Measurements from ENCODE around the gene PXK. TPM values are rescaled to one million over a fixed set of nuclear protein-coding genes. Genes with fewer than 3 reads are reported as not detected.

PXK gene
- total and polyA plus RNA-seq, 2 donors: 12.5 to 13.6 TPM

DNA sequence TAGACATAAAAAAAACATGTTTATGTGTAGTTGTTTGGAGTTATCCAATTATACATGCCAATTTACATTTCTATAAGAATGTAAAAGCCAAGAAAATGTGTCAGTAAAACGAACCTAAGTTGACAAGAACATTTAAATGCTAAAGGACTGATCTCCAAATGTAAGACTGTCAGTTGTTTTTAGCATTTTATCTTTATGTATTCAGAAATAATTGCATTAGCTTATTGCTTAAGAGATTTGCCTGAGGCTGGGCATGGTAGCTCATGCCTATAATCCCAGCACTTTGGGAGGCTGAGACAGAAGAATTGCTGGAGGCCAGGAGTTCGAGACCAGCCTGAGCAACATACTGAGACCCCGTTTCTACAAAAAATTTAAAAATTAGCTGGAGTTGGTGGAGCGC, 26.9 kb downstream of the PXK start:
- H3K27me3 ChIP-seq (ENCODE audit: control insufficient read depth in 2 of 2, insufficient read depth in 1 of 2, low read length in 1 of 2): no peaks in the 10 kb centered on the region
- H3K27ac ChIP-seq (ENCODE audit: low read depth in 1 of 2, low read length in 1 of 2): no peak overlapping the region
- no peak overlapping the region for H3K4me3 ChIP-seq (ENCODE audit: low read length in 2 of 2)
- WGBS: 96% methylated on average over 4 of the region's 4 CpGs
- H3K36me3 ChIP-seq (ENCODE audit: control insufficient read depth in 2 of 2, insufficient read depth in 2 of 2, low read length in 1 of 2): no peaks in the 10 kb centered on the region
- H3K4me1 ChIP-seq (ENCODE audit: control insufficient read depth in 2 of 2, insufficient read depth in 2 of 2, low read length in 2 of 2): no peaks in the 10 kb centered on the region
- no peak for DNase-seq (ENCODE audit: low read depth in 6 of 9, low spot score in 9 of 9)
- H3K9me3 ChIP-seq (ENCODE audit: control insufficient read depth in 2 of 2, insufficient read depth in 1 of 2, low read length in 1 of 2): no peaks in the 10 kb centered on the region

DNA sequence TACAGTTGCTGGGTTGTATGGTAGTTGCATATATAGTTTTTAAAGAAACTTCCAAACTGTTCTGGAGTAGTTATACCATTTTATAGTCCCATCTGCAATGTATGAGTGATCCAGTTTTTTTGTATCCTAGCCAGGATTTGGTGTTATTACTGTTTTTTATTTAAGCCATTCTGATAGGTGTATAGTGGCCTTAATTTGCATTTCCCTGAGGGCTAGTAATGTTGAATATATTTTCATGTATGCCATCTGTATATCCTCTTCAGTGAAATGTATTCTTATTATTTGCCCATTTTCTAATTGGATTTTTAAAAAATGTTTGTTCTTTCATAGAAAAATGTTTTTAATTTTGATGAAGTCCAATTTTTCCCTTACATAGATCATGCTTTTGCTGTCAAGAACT, 29.2 kb downstream of the PXK start:
- Histone ChIP-seq H3K9me3 (ENCODE audit: control insufficient read depth in 2 of 2, insufficient read depth in 1 of 2, low read length in 1 of 2) (no peaks in the 10 kb centered on the region), H3K27me3 (ENCODE audit: control insufficient read depth in 2 of 2, insufficient read depth in 1 of 2, low read length in 1 of 2) (no peaks in the 10 kb centered on the region), H3K27ac (ENCODE audit: low read depth in 1 of 2, low read length in 1 of 2) (no peak overlapping the region), H3K4me3 (ENCODE audit: low read length in 2 of 2) (no peak overlapping the region), H3K4me1 (ENCODE audit: control insufficient read depth in 2 of 2, insufficient read depth in 2 of 2, low read length in 2 of 2) (no peaks in the 10 kb centered on the region), H3K36me3 (ENCODE audit: control insufficient read depth in 2 of 2, insufficient read depth in 2 of 2, low read length in 1 of 2) (no peaks in the 10 kb centered on the region)
- DNase-seq (ENCODE audit: low read depth in 6 of 9, low spot score in 9 of 9): no peak

DNA sequence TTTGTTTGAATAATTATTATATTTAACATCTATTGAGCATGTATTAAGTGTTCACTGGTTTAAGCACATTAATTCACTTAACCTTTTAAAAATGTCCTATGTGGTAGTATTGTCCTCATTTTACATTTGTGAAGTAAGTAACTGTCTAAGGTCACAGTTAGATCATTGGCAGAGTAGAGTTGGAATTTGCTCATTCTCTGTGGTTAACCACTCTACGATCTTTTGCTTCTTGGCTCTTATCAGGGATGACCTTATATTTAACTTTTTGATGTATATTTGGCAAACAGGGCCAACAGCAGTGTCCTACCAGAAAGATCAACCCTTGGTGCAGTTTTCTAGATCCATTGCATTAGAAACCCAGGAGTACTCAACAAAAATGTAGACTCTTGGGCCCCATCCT, 34.0 kb downstream of the PXK start:
- WGBS: 65% methylated on average over 1 of the region's 1 CpG
- H3K27me3 ChIP-seq (ENCODE audit: control insufficient read depth in 2 of 2, insufficient read depth in 1 of 2, low read length in 1 of 2): no peaks in the 10 kb centered on the region
- no peaks in the 10 kb centered on the region for H3K4me1 ChIP-seq (ENCODE audit: control insufficient read depth in 2 of 2, insufficient read depth in 2 of 2, low read length in 2 of 2)
- no peak for DNase-seq (ENCODE audit: low read depth in 6 of 9, low spot score in 9 of 9)
- no peak overlapping the region for H3K27ac ChIP-seq (ENCODE audit: low read depth in 1 of 2, low read length in 1 of 2)
- H3K9me3 ChIP-seq (ENCODE audit: control insufficient read depth in 2 of 2, insufficient read depth in 1 of 2, low read length in 1 of 2): no peaks in the 10 kb centered on the region
- H3K36me3 ChIP-seq (ENCODE audit: control insufficient read depth in 2 of 2, insufficient read depth in 2 of 2, low read length in 1 of 2): peaks cover 0 to 5% of the 10 kb centered on the region in 2 donors
- H3K4me3 ChIP-seq (ENCODE audit: low read length in 2 of 2): no peak overlapping the region

DNA sequence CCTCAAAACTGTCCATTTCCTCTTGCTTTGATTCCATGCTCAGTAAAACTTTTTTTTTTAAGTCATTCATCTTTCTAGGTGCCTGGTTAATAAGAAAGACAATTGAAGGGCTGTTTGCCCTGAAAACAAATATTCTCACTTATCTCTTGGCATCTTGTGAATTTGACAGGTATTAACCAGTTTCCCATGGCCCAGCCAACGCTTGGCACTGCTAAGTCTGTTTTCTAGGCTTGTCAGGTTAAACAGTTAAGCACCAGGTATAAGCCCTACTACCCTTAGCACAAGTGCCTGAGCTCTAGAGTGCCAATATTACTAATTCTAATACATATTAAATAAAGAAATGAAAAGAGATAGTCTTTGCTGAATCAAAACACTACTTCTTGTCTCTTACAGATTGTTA, 36.3 kb downstream of the PXK start:
- H3K4me3 ChIP-seq (ENCODE audit: low read length in 2 of 2): no peak overlapping the region
- H3K27me3 ChIP-seq (ENCODE audit: control insufficient read depth in 2 of 2, insufficient read depth in 1 of 2, low read length in 1 of 2): no peaks in the 10 kb centered on the region
- H3K9me3 ChIP-seq (ENCODE audit: control insufficient read depth in 2 of 2, insufficient read depth in 1 of 2, low read length in 1 of 2): no peaks in the 10 kb centered on the region
- peaks cover 0 to 5% of the 10 kb centered on the region in 2 donors for H3K36me3 ChIP-seq (ENCODE audit: control insufficient read depth in 2 of 2, insufficient read depth in 2 of 2, low read length in 1 of 2)
- WGBS: 98% methylated on average over 1 of the region's 1 CpG
- H3K27ac ChIP-seq (ENCODE audit: low read depth in 1 of 2, low read length in 1 of 2): no peak overlapping the region
- DNase-seq (ENCODE audit: low read depth in 6 of 9, low spot score in 9 of 9): no peak
- H3K4me1 ChIP-seq (ENCODE audit: control insufficient read depth in 2 of 2, insufficient read depth in 2 of 2, low read length in 2 of 2): no peaks in the 10 kb centered on the region

DNA sequence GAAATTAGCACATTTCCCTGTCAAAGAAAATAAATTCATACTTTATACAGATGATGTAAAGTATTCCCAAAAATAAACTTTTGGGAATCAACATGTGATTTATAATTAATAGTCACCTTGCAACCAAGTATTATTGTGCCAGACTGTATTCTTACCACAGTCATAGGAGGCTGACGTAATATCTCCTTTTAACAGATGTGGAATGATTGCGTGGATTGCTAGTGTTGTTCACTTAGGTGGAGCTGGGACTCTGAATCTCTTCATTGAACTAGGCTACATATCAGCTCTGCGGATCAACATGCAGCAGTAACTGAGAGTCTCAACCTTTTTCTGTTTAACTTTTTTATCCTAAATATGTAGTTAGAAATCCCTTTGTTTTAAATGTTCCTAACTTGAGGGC, 37.2 kb downstream of the PXK start:
- no peaks in the 10 kb centered on the region for H3K27me3 ChIP-seq (ENCODE audit: control insufficient read depth in 2 of 2, insufficient read depth in 1 of 2, low read length in 1 of 2)
- 98% methylated on average over 3 of the region's 3 CpGs for WGBS
- H3K4me1 ChIP-seq (ENCODE audit: control insufficient read depth in 2 of 2, insufficient read depth in 2 of 2, low read length in 2 of 2): no peaks in the 10 kb centered on the region
- H3K9me3 ChIP-seq (ENCODE audit: control insufficient read depth in 2 of 2, insufficient read depth in 1 of 2, low read length in 1 of 2): no peaks in the 10 kb centered on the region
- peaks cover 0 to 5% of the 10 kb centered on the region in 2 donors for H3K36me3 ChIP-seq (ENCODE audit: control insufficient read depth in 2 of 2, insufficient read depth in 2 of 2, low read length in 1 of 2)
- H3K4me3 ChIP-seq (ENCODE audit: low read length in 2 of 2): no peak overlapping the region
- no peak for DNase-seq (ENCODE audit: low read depth in 6 of 9, low spot score in 9 of 9)
- no peak overlapping the region for H3K27ac ChIP-seq (ENCODE audit: low read depth in 1 of 2, low read length in 1 of 2)

DNA sequence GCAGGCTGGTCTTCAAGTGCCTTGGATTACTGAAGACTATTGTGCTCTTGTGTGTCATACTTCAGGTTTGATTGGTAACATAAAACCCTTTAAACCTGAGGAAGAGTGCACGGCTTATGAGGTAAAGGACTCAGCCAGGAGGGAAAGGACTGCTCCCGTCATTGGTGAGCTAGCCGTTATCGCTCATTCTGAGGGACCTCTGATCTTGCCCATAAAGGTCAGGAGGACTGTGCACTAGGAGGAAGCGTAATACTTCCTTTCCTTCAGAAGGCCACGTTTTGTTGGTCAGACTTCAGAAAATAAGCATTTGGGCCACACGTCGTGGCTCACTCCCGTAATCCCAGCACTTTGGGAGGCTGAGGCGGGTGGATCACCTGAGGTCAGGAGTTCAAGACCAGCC, 37.7 kb downstream of the PXK start:
- no peak overlapping the region for H3K27ac ChIP-seq (ENCODE audit: low read depth in 1 of 2, low read length in 1 of 2)
- 97% methylated on average over 10 of the region's 10 CpGs for WGBS

DNA sequence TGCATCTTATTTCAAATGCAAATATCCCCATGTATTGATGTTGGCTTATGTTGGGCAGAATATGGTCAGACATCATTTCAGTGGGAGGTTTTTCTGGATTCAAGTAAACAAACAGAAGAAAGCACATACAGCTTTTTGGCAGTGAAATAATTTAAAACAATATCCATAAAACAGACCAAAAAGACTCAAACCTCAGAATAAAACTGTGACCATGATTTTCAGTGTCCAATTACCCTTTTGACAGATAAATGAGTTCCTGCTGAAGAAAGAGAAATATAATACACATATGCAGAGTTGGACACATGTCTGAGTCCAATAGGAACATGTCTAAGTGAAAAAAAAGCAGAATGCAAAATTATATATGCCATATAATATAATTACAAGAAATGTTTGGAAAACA, 39.1 kb downstream of the PXK start:
- DNase-seq (ENCODE audit: low read depth in 6 of 9, low spot score in 9 of 9): no peak
- Histone ChIP-seq H3K36me3 (ENCODE audit: control insufficient read depth in 2 of 2, insufficient read depth in 2 of 2, low read length in 1 of 2) (peaks cover 0 to 5% of the 10 kb centered on the region in 2 donors), H3K9me3 (ENCODE audit: control insufficient read depth in 2 of 2, insufficient read depth in 1 of 2, low read length in 1 of 2) (no peaks in the 10 kb centered on the region), H3K27me3 (ENCODE audit: control insufficient read depth in 2 of 2, insufficient read depth in 1 of 2, low read length in 1 of 2) (no peaks in the 10 kb centered on the region), H3K4me3 (ENCODE audit: low read length in 2 of 2) (no peak overlapping the region), H3K27ac (ENCODE audit: low read depth in 1 of 2, low read length in 1 of 2) (no peak overlapping the region), H3K4me1 (ENCODE audit: control insufficient read depth in 2 of 2, insufficient read depth in 2 of 2, low read length in 2 of 2) (no peaks in the 10 kb centered on the region)

More for the DNA sequence above, 37.7 kb downstream of the PXK start:
- no peaks in the 10 kb centered on the region for H3K9me3 ChIP-seq (ENCODE audit: control insufficient read depth in 2 of 2, insufficient read depth in 1 of 2, low read length in 1 of 2)
- no peak for DNase-seq (ENCODE audit: low read depth in 6 of 9, low spot score in 9 of 9)
- no peak overlapping the region for H3K4me3 ChIP-seq (ENCODE audit: low read length in 2 of 2)
- H3K36me3 ChIP-seq (ENCODE audit: control insufficient read depth in 2 of 2, insufficient read depth in 2 of 2, low read length in 1 of 2): peaks cover 0 to 5% of the 10 kb centered on the region in 2 donors
- H3K4me1 ChIP-seq (ENCODE audit: control insufficient read depth in 2 of 2, insufficient read depth in 2 of 2, low read length in 2 of 2): no peaks in the 10 kb centered on the region
- H3K27me3 ChIP-seq (ENCODE audit: control insufficient read depth in 2 of 2, insufficient read depth in 1 of 2, low read length in 1 of 2): no peaks in the 10 kb centered on the region

DNA sequence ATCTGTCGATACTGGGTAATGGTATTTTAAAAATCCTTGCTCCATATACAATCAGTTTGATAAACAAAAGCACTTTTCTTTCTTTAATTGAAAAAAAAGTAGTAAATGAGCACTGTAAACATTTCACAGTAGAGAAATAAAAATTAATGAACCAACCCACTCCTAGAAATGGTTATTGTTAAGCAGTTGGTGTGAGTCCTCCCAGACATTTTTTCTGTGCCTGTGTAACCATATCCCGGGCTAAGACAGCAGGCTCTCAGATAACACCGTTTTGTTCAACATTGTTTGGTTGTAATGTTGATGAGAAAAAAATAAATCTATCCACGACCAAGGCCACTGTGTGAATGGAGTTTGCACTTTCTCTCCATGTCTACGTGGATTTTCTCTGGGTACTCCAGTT, 42.6 kb downstream of the PXK start:
- Histone ChIP-seq H3K27me3 (ENCODE audit: control insufficient read depth in 2 of 2, insufficient read depth in 1 of 2, low read length in 1 of 2) (no peaks in the 10 kb centered on the region), H3K4me3 (ENCODE audit: low read length in 2 of 2) (no peak overlapping the region), H3K9me3 (ENCODE audit: control insufficient read depth in 2 of 2, insufficient read depth in 1 of 2, low read length in 1 of 2) (no peaks in the 10 kb centered on the region), H3K36me3 (ENCODE audit: control insufficient read depth in 2 of 2, insufficient read depth in 2 of 2, low read length in 1 of 2) (peaks cover 0 to 1% of the 10 kb centered on the region in 2 donors), H3K4me1 (ENCODE audit: control insufficient read depth in 2 of 2, insufficient read depth in 2 of 2, low read length in 2 of 2) (no peaks in the 10 kb centered on the region), H3K27ac (ENCODE audit: low read depth in 1 of 2, low read length in 1 of 2) (peak overlapping the region in 1 of 2 donors; percentile 17)
- 93% methylated on average over 5 of the region's 5 CpGs for WGBS
- no peak for DNase-seq (ENCODE audit: low read depth in 6 of 9, low spot score in 9 of 9)

DNA sequence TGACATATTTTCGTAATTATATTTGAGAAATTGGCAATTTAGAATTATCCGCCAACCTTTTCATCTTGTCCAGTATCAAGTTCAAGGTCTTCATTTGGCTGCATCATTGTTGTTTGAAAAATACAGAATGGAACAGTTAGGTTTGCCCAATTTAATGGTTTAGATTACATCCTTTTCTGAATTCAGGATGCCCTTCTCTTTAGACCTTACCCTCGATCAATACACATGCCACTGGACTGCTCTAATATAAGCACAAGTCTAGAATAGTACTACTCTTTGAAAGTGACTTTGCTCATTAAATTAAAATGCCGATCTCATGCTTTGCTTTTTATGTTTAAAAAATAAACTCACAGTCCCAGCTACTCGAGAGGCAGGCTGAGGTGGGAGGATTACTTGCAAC, 44.5 kb downstream of the PXK start:
- Histone ChIP-seq H3K4me1 (ENCODE audit: control insufficient read depth in 2 of 2, insufficient read depth in 2 of 2, low read length in 2 of 2) (no peaks in the 10 kb centered on the region), H3K9me3 (ENCODE audit: control insufficient read depth in 2 of 2, insufficient read depth in 1 of 2, low read length in 1 of 2) (no peaks in the 10 kb centered on the region), H3K36me3 (ENCODE audit: control insufficient read depth in 2 of 2, insufficient read depth in 2 of 2, low read length in 1 of 2) (no peaks in the 10 kb centered on the region), H3K4me3 (ENCODE audit: low read length in 2 of 2) (no peak overlapping the region), H3K27ac (ENCODE audit: low read depth in 1 of 2, low read length in 1 of 2) (no peak overlapping the region), H3K27me3 (ENCODE audit: control insufficient read depth in 2 of 2, insufficient read depth in 1 of 2, low read length in 1 of 2) (no peaks in the 10 kb centered on the region)
- 97% methylated on average over 5 of the region's 5 CpGs for WGBS
- no peak for DNase-seq (ENCODE audit: low read depth in 6 of 9, low spot score in 9 of 9)

DNA sequence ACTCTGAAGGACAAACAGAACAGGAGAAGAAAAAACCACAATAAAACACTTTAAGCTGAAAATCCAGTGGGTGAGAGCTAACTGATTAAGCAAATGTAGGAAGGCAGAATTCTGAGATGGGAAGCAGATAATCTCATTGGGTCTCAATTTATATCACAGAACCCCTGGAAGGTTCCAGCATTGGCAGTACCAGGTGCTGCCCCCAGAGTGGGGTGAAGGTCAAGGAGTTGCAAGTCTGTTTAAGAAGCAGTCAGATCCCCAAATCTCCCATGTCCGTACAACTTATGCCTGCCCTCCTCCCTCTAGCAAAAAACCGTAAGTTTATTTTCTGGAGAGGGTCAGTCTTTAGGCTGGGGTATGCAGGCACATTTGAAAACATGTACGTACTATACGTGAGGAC, 45.1 kb downstream of the PXK start:
- Histone ChIP-seq H3K27me3 (ENCODE audit: control insufficient read depth in 2 of 2, insufficient read depth in 1 of 2, low read length in 1 of 2) (no peaks in the 10 kb centered on the region), H3K27ac (ENCODE audit: low read depth in 1 of 2, low read length in 1 of 2) (no peak overlapping the region), H3K4me3 (ENCODE audit: low read length in 2 of 2) (no peak overlapping the region), H3K36me3 (ENCODE audit: control insufficient read depth in 2 of 2, insufficient read depth in 2 of 2, low read length in 1 of 2) (no peaks in the 10 kb centered on the region), H3K9me3 (ENCODE audit: control insufficient read depth in 2 of 2, insufficient read depth in 1 of 2, low read length in 1 of 2) (no peaks in the 10 kb centered on the region), H3K4me1 (ENCODE audit: control insufficient read depth in 2 of 2, insufficient read depth in 2 of 2, low read length in 2 of 2) (no peaks in the 10 kb centered on the region)
- 97% methylated on average over 4 of the region's 4 CpGs for WGBS
- DNase-seq (ENCODE audit: low read depth in 6 of 9, low spot score in 9 of 9): no peak

Data from thymus (tissue), 11 donors.